GM06990 (cell line): ENCODE data around the gene TAF4.

Experiments used
- DNase-seq: peaks from one replicate; pipeline ENCODE4 v3.0.0-alpha.2; 2011; ENCODE audit not compliant: insufficient read length; ENCODE audit errors: extremely low read depth
- H3K27me3 ChIP-seq: replicated peaks from 2 replicates; pipeline ENCODE4 v1.6.0; 2011; ENCODE audit warnings: low read length; ENCODE audit not compliant: control insufficient read depth, insufficient read depth
- H3K36me3 ChIP-seq: 2 replicates; pipeline ENCODE4 v1.5.1; 2011; ENCODE audit warnings: low read length; ENCODE audit not compliant: control insufficient read depth, insufficient read depth
- H3K4me3 ChIP-seq: replicated peaks from 2 replicates; pipeline ENCODE4 v1.5.1; 2011; ENCODE audit warnings: low read depth, mild to moderate bottlenecking, control low read depth, low read length
- CTCF ChIP-seq: IDR thresholded peaks from 2 replicates; pipeline ENCODE4 v1.5.1; 2011; ENCODE audit warnings: low read length, control low read depth, mild to moderate bottlenecking, inconsistent platforms; ENCODE audit not compliant: insufficient read depth, poor library complexity, severe bottlenecking

Gene TAF4

GRCh38 chr20:62030357-62030756 lies 35.3 kb downstream of the TAF4 start:
- Histone ChIP-seq H3K36me3 (no peaks in the 10 kb centered on the region), H3K4me3 (no peak overlapping the region), H3K27me3 (no peaks in the 10 kb centered on the region)
- no peak for DNase-seq
- no peak for TF ChIP-seq CTCF

- H3K4me3 ChIP-seq: no peak overlapping the region
- H3K36me3 ChIP-seq: no peaks in the 10 kb centered on the region
- H3K27me3 ChIP-seq: no peaks in the 10 kb centered on the region
- no peak for DNase-seq
- TF ChIP-seq CTCF: no peak
These were observed 35.7 kb downstream of the TAF4 start for GRCh38 chr20:62029949-62030348.

GRCh38 chr20:62029296-62029695 lies 36.4 kb downstream of the TAF4 start:
- TF ChIP-seq CTCF: no peak
- Histone ChIP-seq H3K27me3 (no peaks in the 10 kb centered on the region), H3K4me3 (no peak overlapping the region), H3K36me3 (no peaks in the 10 kb centered on the region)
- DNase-seq: no peak

GRCh38 chr20:62028384-62028783 lies 37.3 kb downstream of the TAF4 start:
- no peak for TF ChIP-seq CTCF
- H3K27me3 ChIP-seq: no peaks in the 10 kb centered on the region
- no peak for DNase-seq
- H3K36me3 ChIP-seq: no peaks in the 10 kb centered on the region
- H3K4me3 ChIP-seq: no peak overlapping the region

GRCh38 chr20:62027698-62028321 lies 37.9 kb downstream of the TAF4 start:
- no peak for TF ChIP-seq CTCF
- Histone ChIP-seq H3K4me3 (no peak overlapping the region), H3K27me3 (no peaks in the 10 kb centered on the region), H3K36me3 (no peaks in the 10 kb centered on the region)
- no peak for DNase-seq

GRCh38 chr20:62027116-62027515 lies 38.6 kb downstream of the TAF4 start:
- no peaks in the 10 kb centered on the region for H3K36me3 ChIP-seq
- no peak overlapping the region for H3K4me3 ChIP-seq
- no peaks in the 10 kb centered on the region for H3K27me3 ChIP-seq
- DNase-seq: no peak
- no peak for TF ChIP-seq CTCF
